Ovary (tissue), 9 donors: ENCODE data around the gene GON4L. TPM values are rescaled to one million over a fixed set of nuclear protein-coding genes. Genes with fewer than 3 reads are reported as not detected.
"Not testable (repeated sequence)": the region's sequence is repeated elsewhere in the genome, so short reads cannot be mapped to it uniquely, and the experiment has no call there.

Source experiments
- DNase-seq, 5 donors: peaks; one replicate each; pipeline ENCODE4 v3.0.0-alpha.2; 2019 to 2020
- H3K27ac ChIP-seq, 2 donors: fragments of 200-600 bp; one replicate each; pipeline versions ENCODE4 v1.5.1 to v1.8.0; 2019 to 2022
- H3K27me3 ChIP-seq: fragments of 200-600 bp; one replicate; pipeline ENCODE4 v1.8.0; 2022
- H3K36me3 ChIP-seq: fragments of 200-600 bp; sonication (generic); one replicate; pipeline ENCODE4 v1.5.1; 2019
- H3K4me1 ChIP-seq: one replicate; pipeline ENCODE4 v1.8.1; 2013; ENCODE audit warnings: mild to moderate bottlenecking, moderate library complexity; ENCODE audit not compliant: insufficient read depth
- H3K4me3 ChIP-seq: fragments of 200-600 bp; sonication (generic); one replicate; pipeline ENCODE4 v1.5.1; 2017
- H3K9me3 ChIP-seq, 2 donors: fragments of 200-600 bp in 1 of 2; sonication (generic) in 1 of 2; one replicate each; pipeline versions ENCODE4 v1.5.1 to v1.8.1; 2013 to 2019; ENCODE audit warnings: mild to moderate bottlenecking in 1 of 2, moderate library complexity in 1 of 2
- CTCF ChIP-seq, 3 donors: fragments of 450-650 bp in 2 of 3; fragments of 200-600 bp in 1 of 3; IDR thresholded peaks; one replicate each; pipeline versions ENCODE4 v1.5.1 to v1.8.0; 2016 to 2022; ENCODE audit warnings: antibody characterized with exemption in 3 of 3, mild to moderate bottlenecking in 1 of 3
- EP300 ChIP-seq: sonication (generic); formaldehyde crosslinking; IDR thresholded peaks from one replicate; pipeline ENCODE4 v1.6.1; 2017; ENCODE audit warnings: antibody characterized with exemption
- POLR2A ChIP-seq: fragments of 450-650 bp; IDR thresholded peaks from one replicate; pipeline ENCODE4 v1.6.1; 2017; ENCODE audit warnings: antibody characterized with exemption, mild to moderate bottlenecking, moderate library complexity
- WGBS, 3 donors: extraction: QIAGEN DNeasy Blood & Tissue Kit in 1 of 3; methylation state at CpG; one replicate each; pipeline versions ENCODE4 v1.1.5 to v1.1.7; 2013 to 2017; 5-methylcytosine and 5-hydroxymethylcytosine counted together
- intact Hi-C, 4 donors: fragments of 100-400 bp; cut with DNase I; formaldehyde crosslinking; loops; one replicate each; pipeline versions ENCODE4 v1.11.0 to v1.15.1; 2022 to 2023
- polyA plus RNA-seq, 2 donors: library from polyadenylated mRNA; stranded (reverse); fragments of 200-250 nt in 1 of 2; fragments of 350-450 nt in 1 of 2; fragmentation: Illumina TruSeq in 1 of 2; extraction: RNeasy Lipid Tissue Mini Kit (QIAGEN cat#74804) in 1 of 2; gene quantifications; one replicate each; pipeline ENCODE4 v1.2.3, GENCODE V29; 2013 to 2014
- total RNA-seq, 7 donors: library from RNA; depleted of rRNA in 2 of 7; stranded (reverse); fragments of >200 nt in 2 of 7; fragmentation: NEBNext Ultra II Directional in 3 of 7; extraction: Animal tissue kit (Norgen Biotek cat#: 25700) in 3 of 7; gene quantifications; one replicate each; pipeline versions ENCODE4 v1.1.0 to v1.2.4, GENCODE V29; 2016 to 2023
- donor health status: DM: no; HTN: no; CAD: no; lungs with moderate emphysema.
- donor health status: DM: no; HTN: no; CAD: no.
- donor health status: Bipolar disorder and iron deficiency.
- donor health status: DM: yes; HTN: yes; CAD: no.
- donor health status: DM: no; HTN: no; CAD: no.
- donor health status: DM: yes; HTN: yes; CAD: no.

GON4L gene
- total and polyA plus RNA-seq, 9 donors = 16.0 to 57.5 (median 39.5) TPM

DNA sequence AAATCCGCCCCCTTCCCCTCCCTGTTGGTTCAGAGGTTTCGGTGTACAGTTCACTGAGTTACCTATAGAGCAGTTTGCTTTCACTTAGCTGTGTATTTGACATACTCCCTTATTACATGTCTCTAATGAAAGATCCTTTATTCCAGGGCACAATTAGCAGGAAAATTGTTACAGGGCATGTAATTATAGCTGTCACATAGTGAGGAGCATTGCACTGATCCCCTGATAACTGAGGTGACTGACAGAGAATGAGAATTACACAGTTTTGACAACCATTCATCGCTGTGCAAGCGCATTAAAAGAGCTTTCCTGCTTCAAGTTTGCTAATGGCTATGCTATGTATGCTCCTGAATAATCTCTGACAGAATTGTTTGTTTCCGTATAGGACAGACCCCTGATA is 141.2 kb downstream of the GON4L start:
- intact Hi-C loops = no loop called here
- H3K27me3 ChIP-seq = no peaks in the 10 kb centered on the region
- no peaks in the 10 kb centered on the region for H3K9me3 ChIP-seq
- DNase-seq = no peak
- no peak overlapping the region for H3K27ac ChIP-seq
- H3K4me3 ChIP-seq = no peak overlapping the region
- WGBS, 3 donors = 93 to 97% (median 93%) methylated on average over 5 of the region's 5 CpGs
- H3K4me1 ChIP-seq = no peaks in the 10 kb centered on the region
- H3K36me3 ChIP-seq = no peaks in the 10 kb centered on the region
- no peak for TF ChIP-seq CTCF (IDR thresholded peaks at IDR 0.05)
- no peak for TF ChIP-seq EP300
- no peak for TF ChIP-seq POLR2A

DNA sequence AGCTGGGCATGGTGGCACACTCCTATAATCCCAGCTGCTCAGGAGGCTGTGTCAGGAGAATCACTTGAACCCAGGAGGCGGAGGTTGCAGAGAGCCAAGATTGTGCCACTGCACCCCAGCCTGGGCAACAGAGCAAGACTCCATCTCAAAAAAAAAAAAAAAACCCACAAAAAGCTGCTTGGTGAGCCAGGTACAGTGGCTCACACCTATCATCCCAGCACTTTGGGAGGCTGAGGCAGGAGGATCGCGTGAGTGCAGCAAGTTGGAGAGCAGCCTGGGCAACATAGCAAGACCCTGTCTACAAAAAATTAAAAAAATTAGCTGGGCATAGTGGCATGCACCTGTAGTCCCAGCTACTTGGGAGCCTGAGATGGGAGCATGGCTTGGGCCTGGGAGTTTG is 142.0 kb downstream of the GON4L start:
- H3K27ac ChIP-seq, intact Hi-C loops, H3K9me3 ChIP-seq, DNase-seq, H3K4me1 ChIP-seq, H3K4me3 ChIP-seq, H3K36me3 ChIP-seq, H3K27me3 ChIP-seq: not testable (repeated sequence)
- 95 to 100% (median 98%) methylated on average over 3 of the region's 3 CpGs for WGBS, 3 donors

GRCh38 chr1:155713075-155713474 is 143.9 kb downstream of the GON4L start:
- H3K4me3 ChIP-seq = no peak overlapping the region
- no peaks in the 10 kb centered on the region for H3K27me3 ChIP-seq
- H3K4me1 ChIP-seq = no peaks in the 10 kb centered on the region
- intact Hi-C loops = no loop called here
- DNase-seq = no peak
- H3K36me3 ChIP-seq = no peaks in the 10 kb centered on the region
- no peak overlapping the region for H3K27ac ChIP-seq
- H3K9me3 ChIP-seq = no peaks in the 10 kb centered on the region
- WGBS, 3 donors = 43 to 53% (median 51%) methylated on average over 2 of the region's 2 CpGs
- TF ChIP-seq CTCF (IDR thresholded peaks at IDR 0.05) (no peak), EP300 (no peak), POLR2A (no peak)

- H3K27me3 ChIP-seq, H3K4me3 ChIP-seq, DNase-seq, intact Hi-C loops, H3K36me3 ChIP-seq, H3K4me1 ChIP-seq, H3K27ac ChIP-seq, H3K9me3 ChIP-seq: not testable (repeated sequence)
- 72 to 78% (median 73%) methylated on average over 3 of the region's 3 CpGs for WGBS, 3 donors
Observed at GRCh38 chr1:155712636-155713035, 144.4 kb downstream of the GON4L start.

DNA sequence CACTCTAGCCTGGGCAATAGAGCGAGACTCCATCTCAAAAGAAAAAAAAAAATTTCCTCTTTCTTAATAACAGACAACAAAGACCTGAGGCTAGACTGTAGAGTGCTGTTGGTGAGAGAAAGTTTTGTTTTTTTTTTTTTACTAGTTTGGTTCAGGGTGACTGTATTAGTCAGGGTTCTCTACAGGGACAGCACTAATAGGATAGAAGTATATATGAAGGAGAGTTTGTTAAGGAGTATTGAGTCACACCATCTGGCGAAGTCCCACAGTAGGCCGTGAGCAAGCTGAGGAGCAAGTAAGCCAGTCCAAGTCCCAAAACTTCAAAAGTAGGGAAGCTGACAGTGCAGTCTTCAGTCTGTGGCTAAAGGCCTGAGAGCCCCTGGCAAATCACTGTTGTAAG is 145.6 kb downstream of the GON4L start:
- H3K27ac ChIP-seq, DNase-seq, H3K36me3 ChIP-seq, intact Hi-C loops, H3K9me3 ChIP-seq, H3K4me3 ChIP-seq, H3K4me1 ChIP-seq, H3K27me3 ChIP-seq: not testable (repeated sequence)
- 95 to 100% (median 100%) methylated on average over 1 to 3 of the region's 3 CpGs for WGBS, 3 donors

- WGBS, 3 donors = 97 to 99% (median 97%) methylated on average over 3 of the region's 3 CpGs
Observed at GRCh38 chr1:155709391-155709790, 147.6 kb downstream of the GON4L start.

More at GRCh38 chr1:155709391-155709790, 147.6 kb downstream of the GON4L start:
- Histone ChIP-seq H3K4me1 (no peaks in the 10 kb centered on the region), H3K9me3 (no peaks in the 10 kb centered on the region), H3K27me3 (no peaks in the 10 kb centered on the region), H3K27ac (no peak overlapping the region), H3K4me3 (no peak overlapping the region), H3K36me3 (no peaks in the 10 kb centered on the region)
- TF ChIP-seq CTCF (IDR thresholded peaks at IDR 0.05) = no peak
- TF ChIP-seq POLR2A = no peak
- no peak for TF ChIP-seq EP300
- intact Hi-C loops = no loop called here
- DNase-seq = no peak
